Liver (tissue), 3 donors: ENCODE data around the gene ECHS1.

Source experiments
- CTCF ChIP-seq: fragments of 150-350 bp; IDR thresholded peaks from 2 replicates; pipeline ENCODE4 v1.5.1; 2017; ENCODE audit warnings: improper control_type of control experiment, low read depth, low read length; ENCODE audit not compliant: missing input control
- EGR1 ChIP-seq, 2 donors: IDR thresholded peaks; 2 replicates each; pipeline ENCODE4 v1.6.1; 2016 to 2018; ENCODE audit warnings: antibody characterized with exemption in 2 of 2, low read depth in 2 of 2
- GABPA ChIP-seq, 2 donors: IDR thresholded peaks in 1 of 2; conservative IDR thresholded peaks in 1 of 2; 2 replicates each; pipeline ENCODE4 v1.6.1; 2016; ENCODE audit warnings: antibody characterized with exemption in 2 of 2, mild to moderate bottlenecking in 1 of 2, moderate library complexity in 1 of 2
- JUND ChIP-seq, 2 donors: IDR thresholded peaks; 2 replicates each; pipeline ENCODE4 v1.6.1; 2016; ENCODE audit warnings: antibody characterized with exemption in 2 of 2
- REST ChIP-seq: IDR thresholded peaks from 2 replicates; pipeline ENCODE4 v1.6.1; 2016; ENCODE audit warnings: antibody characterized with exemption, mild to moderate bottlenecking
- SP1 ChIP-seq: IDR thresholded peaks from 2 replicates; pipeline ENCODE4 v1.6.1; 2018; ENCODE audit warnings: antibody characterized with exemption, mild to moderate bottlenecking
- TAF1 ChIP-seq: conservative IDR thresholded peaks from 2 replicates; pipeline ENCODE4 v1.6.1; 2016; ENCODE audit warnings: antibody characterized with exemption, mild to moderate bottlenecking
- YY1 ChIP-seq: IDR thresholded peaks from 2 replicates; pipeline ENCODE4 v1.6.1; 2016; ENCODE audit warnings: antibody characterized with exemption, mild to moderate bottlenecking
- donor health status: healthy.
- donor health status: healthy.

DNA sequence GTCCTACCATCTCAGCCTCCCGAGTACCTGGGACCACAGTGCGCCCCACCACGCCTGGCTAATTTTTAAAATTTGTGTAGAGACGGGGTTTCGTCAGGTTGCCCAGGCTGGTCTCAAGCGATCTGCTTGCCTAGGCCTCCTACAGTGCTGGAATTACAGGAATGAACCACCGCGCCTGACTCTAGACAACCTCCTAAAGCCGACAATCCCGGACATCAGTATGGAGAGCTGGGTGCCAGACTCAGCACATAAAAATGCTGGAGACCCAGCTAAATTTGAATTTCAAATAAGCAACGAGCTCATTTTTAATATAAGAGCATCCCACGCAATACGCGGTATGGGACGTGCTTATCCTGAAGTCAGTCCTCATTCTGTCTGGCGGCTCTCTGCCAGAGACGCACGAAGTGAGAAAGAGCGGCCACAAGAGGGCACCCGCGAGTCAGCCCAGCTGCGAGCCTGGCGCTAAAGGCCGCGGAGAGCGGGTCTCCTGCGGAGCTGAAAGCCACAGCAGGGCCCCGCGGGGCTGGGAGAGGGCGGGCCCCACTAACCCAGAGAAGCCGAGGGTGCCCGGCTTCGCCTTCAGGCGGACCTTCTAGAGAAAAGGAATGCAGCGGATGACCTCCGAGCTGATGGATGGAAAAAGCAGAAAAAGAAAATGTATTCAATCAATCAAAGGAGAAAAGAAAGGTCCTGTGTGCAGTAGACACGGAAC lies 43.5 kb downstream of the ECHS1 start:
- TF ChIP-seq SP1: no peak
- no peak for TF ChIP-seq YY1
- peak; percentile 87 for TF ChIP-seq CTCF
- no peak for TF ChIP-seq REST
- no peak for TF ChIP-seq EGR1 (IDR thresholded peaks at IDR 0.05; ENCODE audit: low read depth in 2 of 2)
- TF ChIP-seq GABPA (IDR thresholded peaks at IDR 0.05 in 1 of 2, conservative IDR thresholded peaks at IDR 0.05 in 1 of 2): no peak
- no peak for TF ChIP-seq TAF1
- TF ChIP-seq JUND (IDR thresholded peaks at IDR 0.05): no peak
